Left lobe of liver (tissue), 2 donors: Measurements from ENCODE around the gene CEP152. TPM values are rescaled to one million over a fixed set of nuclear protein-coding genes. Genes with fewer than 3 reads are reported as not detected.
"Not testable (repeated sequence)": the region's sequence is repeated elsewhere in the genome, so short reads cannot be mapped to it uniquely, and the experiment has no call there.

Experiments
- ATAC-seq: fragments of 200-7000 bp; cut with Tn5 transposase; one replicate; pipeline ENCODE4 v1.9.1; 2020; ENCODE audit warnings: mild to moderate bottlenecking, moderate library complexity
- DNase-seq: peaks from one replicate; pipeline ENCODE4 v3.0.0-alpha.2; 2020; ENCODE audit warnings: low spot score
- total RNA-seq: library from RNA; stranded (reverse); gene quantifications from one replicate; pipeline ENCODE4 v1.2.1, GENCODE V29; 2021
- donor health status: DM: no; HTN: no; CAD: no; lungs with moderate emphysema.
- donor health status: DM: no; HTN: yes; CAD: no.

The CEP152 gene
- total RNA-seq, 1 donor from 2014 or later, result 1.3 TPM

DNA sequence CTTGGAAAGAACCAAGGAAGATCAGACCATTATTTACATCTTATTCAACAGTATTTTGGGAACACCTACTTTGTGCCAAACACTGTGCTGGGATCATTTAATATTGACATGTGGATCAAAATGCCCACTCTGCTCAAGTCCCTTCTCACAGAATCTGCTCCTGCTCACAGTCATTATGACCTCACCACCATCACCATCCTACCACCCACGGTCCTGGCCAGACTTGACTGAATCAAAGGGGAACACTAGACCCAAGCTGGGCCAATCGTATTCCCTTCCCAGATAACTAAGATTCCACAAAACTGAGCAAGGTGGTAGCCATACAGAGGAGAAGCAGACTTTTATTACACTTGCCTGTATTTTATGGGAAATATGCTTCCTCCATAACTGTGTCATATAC, 3.4 kb upstream of the CEP152 start:
- ATAC-seq, result no peak
- DNase-seq, result no peak

DNA sequence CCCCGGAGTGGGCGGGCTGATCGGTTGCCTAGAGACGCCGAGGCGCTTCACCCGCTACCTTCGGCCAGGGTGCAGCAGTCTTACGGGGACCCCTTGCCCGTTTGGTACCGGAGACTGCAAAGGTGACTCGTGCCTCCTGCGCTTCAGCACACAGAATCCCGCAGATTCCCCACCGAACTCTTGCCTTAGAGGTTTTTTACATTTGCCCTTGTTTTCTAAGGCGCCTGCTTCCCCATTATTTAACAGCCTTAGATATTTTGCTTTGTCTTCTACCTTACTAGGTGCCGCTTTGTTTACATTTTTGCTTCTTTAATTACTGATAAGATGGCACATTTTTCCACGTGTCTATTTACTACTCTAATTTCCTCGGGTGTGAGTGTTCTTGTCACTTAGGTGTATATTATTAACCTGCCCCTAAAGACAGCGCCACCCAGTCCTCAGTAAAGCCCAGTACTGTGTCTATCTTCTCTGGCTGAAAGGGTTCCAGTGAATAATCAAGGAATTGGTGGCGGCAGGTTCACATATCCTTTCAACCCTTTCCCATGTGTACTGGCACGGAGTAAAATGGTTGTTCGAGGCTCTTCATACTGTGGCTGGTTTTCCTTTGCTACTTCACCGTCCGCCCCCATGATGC, 573 bp upstream of the CEP152 start:
- no peak for DNase-seq
- peak; percentile 11 for ATAC-seq

DNA sequence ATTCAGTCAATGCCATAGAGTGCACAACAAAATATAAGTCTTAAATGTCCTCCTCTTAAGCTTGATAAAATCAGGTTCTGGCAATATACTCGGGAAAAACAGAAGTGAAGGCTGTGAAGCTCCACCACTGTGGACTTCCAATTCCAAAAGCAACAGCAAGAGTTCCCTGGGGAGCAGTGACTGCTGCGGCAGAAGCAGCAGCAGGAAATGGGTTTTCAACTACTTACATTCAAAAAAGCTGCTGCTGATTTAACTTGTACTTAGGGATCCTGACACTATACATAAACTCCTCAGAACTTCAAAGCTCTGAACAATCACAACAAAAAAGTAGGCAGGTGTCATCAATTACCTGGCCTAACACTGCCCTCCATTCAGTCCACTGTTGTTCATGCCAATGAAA, 4.7 kb downstream of the CEP152 start:
- DNase-seq, result no peak
- no peak for ATAC-seq

DNA sequence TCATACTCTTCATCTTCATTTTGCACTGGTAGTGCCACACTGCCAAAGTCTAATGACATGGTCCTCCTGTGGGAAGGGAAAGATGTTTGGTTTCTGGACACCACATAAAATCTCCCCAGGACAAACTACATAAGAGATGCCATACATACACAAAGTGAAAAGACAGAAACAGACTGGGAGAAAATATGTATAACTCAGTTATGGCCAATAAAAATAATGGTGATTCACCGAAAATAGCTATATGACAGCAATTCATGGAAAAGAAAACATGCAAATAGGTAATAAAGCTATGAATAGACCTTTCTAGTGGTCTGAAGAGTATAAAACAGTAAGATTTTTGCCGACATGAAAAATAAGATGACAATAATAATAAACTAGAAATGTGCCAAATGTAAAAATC, 5.3 kb downstream of the CEP152 start:
- no peak for DNase-seq
- ATAC-seq, result no peak

DNA sequence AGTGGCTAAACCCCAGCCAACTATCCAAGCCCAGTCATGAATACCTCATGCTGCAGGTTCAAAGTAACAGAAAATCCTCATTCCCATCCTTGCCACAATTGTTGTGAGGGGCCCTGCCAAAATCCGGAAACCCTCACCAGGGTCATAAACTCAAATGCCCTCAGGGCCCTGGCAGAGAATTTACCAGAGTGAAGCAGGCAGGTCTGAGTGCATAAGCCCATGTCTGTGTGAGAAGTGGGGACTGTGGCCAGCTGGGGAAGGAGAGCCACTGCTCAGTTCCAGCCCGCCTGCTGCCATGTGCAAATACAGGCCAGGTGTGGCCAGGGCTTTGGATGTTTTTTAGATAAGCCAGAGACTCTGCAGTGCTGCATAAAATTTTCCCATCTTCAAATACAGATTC, 7.0 kb downstream of the CEP152 start:
- no peak for DNase-seq
- no peak for ATAC-seq

DNA sequence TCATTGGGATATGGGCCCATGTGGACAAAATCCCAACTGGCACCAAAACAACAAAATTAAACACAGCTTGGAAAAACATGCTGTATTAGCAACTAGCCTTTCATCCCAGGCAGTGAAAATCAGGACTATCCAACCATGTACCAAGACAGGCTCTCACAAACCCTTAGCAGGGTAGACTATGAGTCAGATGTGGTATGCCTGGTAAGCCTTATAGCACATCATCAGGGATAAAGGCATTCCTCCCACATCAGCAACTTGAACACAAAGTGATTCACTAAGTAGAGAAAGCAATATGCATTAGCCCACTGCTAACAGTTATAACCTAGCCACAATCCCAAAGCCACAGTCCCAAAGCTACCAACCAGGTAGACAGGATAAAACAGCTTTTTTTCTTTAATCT, 8.0 kb downstream of the CEP152 start:
- ATAC-seq (no peak), DNase-seq (no peak)

DNA sequence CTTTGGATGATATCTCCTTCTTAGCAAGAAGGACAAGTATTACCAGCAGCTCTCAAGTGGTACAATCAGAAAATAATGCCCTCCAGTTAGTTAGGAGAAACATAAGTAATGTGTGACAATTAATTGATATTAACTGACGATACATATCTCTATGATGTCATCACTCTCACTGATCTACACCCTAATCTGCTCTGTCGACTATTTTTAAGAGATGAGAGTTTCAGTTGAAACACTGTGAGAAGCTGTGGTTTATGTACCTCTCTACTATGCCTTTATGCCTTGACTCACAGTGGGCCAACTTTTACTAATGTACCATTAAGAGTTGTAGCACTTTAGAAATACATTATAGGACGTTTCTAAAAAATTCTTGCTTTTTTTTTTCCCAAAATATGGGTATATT, 8.6 kb downstream of the CEP152 start:
- no peak for DNase-seq
- ATAC-seq, result no peak

DNA sequence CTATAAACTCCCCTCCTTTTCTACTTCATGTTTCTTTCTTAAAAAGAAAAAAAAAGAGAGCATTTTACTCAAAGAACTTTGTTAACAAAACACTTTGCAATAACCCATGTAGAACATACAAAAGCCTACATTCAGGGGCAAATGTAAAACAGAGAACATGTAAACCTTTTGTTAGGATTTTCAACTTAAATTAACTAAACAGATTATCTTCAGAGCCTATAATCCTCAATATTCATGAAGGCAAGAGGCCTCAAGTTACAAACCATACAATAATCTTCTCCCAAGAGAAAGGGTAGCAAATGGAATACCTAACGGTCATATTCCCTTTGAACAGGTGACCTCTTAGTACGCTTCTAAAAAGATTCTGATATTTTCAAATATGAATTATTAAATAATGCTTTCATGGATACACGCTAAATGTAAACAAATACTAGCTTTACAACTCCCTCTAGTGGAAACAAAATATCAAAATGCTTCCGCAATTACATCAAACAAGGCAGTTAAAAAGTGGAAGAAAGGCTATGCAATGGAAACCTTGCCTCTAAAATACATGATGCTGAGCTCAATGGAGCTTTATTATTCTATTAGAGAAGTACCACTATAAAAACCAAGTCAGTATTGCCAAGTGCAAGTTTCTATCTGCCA, 9.9 kb downstream of the CEP152 start:
- DNase-seq, result no peak
- peak; percentile 84 for ATAC-seq

DNA sequence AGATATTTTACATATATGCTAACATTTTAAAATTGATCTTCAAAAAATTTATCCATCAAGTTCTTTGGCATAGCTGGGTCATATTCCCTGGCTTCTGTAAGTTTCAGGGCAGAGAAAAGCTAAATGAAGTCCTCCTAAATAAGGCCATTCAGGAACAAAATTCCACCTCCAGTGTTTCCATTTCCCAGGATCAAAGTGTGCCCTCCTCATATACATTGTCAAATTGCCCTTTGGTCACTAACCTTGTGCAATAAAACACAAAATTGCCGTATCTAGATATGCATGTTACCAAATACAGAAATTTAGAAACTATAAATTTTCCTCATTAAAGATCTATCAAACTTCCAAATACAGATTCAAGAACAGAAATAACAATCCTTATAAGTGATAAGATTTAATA, 10.6 kb downstream of the CEP152 start:
- DNase-seq (no peak), ATAC-seq (peak; percentile 34)

DNA sequence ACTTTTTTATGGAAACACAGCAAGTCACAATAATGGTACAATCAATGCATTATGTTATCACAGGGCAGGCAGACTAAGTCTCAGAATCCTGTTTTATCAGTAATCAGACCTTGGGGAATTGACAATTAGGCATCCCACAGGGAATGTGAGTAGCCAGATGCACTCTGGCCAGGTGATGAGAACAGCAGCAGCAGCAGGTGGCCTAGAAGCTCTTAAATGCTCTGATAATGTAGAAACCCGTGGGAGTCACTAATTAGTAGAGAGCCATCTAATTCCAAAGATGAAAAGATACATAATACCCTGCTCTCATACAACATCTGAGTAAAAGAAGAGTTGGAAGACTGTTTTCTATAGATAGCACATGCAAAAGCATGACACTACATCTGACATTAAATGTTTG, 12.6 kb downstream of the CEP152 start:
- no peak for ATAC-seq
- DNase-seq, result no peak

DNA sequence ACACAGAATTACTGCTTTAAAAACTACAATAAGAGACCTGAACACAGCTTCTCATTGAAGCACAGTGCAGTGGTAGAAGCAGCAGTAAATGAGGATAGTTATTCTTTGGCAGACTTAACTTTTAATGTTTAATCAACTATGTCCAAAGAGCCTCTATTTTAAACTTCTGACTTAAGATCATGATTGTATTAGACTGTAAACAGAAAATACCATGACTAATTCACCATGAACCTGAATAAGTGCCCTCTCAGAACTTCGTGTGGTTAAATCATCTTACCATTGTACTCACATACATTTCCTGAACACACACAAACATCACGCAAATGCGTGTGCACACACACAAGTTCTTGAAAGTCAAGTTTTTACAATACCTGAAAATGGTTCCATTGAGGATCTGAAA, 13.9 kb downstream of the CEP152 start:
- peak; percentile 47 for ATAC-seq

DNA sequence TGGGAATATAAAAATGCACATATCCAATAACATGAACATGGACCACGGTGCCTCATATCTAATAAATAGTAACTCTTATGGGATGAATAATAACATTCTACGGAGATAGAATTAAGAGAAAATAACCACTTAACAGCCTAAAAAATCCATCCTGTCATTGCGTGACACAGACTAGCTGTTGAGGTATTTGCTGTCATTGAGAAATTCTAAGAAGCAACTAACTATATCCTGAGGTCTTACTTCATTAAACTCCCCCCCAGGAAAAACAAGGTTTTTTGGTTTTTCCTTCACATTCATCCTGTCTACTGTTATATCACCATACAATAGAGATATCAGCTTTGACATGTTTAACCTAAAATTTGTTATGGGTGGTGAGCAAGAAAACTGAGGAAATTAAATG, 14.3 kb downstream of the CEP152 start:
- DNase-seq (no peak), ATAC-seq (no peak)

More for the DNA sequence above, 13.9 kb downstream of the CEP152 start:
- no peak for DNase-seq

DNA sequence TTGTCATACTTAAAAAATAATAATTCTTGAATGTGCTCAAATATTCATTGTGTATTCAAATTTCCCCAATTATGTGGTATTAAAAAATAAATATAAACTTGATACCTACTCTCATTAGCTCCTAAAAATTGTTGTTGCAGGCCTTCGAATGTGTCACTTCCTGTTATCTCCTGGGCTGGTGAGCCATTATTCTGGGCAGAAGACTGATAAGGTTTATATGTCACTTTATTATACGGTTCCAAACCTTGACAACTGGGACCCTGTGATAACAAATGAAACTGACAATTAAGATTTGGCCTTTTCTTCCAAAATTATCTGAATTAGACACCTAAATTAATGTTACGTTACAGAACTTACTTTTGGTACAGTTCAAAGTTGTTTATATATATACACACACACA, 15.0 kb downstream of the CEP152 start:
- DNase-seq (no peak), ATAC-seq (no peak)

DNA sequence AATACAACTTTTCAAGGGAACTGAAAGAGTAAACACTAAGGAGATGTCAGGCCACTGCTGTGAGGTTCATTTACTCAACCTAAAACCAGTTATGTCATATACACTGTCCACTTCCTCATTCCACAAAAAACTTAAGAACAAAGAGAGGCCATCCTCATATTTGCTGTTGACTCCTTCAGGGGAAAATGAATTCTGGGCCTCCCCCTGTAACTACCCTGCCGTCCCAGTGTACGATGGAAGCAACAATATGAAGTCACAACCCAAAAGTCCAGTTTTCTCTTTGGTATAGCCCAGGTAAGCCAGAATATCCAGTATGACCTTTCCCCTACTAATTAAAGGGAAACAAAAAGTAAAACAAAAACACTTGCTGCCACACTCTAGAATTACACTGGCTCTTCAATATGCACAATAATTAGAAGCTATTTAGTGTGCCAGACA, 16.2 kb downstream of the CEP152 start:
- ATAC-seq, result peak; percentile 92
- no peak for DNase-seq

DNA sequence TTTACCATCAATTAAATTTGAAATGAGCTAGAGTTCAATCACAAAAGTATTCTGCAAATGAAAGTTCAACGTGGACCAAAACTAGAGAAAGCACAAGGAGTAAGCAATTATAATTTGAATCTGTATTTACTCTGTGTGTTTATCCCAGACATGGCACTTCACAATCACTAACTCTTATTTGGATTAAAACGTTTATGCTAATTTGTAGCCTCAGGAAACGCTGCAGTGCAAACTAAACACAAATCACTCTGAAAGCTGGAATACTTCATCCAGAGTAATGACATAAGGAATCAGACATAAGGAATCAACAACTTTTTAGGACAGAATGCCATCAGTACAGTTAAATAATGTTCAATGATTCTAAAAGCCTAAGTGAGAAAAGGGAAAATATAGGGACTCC, 18.5 kb downstream of the CEP152 start:
- ATAC-seq, result no peak
- no peak for DNase-seq

DNA sequence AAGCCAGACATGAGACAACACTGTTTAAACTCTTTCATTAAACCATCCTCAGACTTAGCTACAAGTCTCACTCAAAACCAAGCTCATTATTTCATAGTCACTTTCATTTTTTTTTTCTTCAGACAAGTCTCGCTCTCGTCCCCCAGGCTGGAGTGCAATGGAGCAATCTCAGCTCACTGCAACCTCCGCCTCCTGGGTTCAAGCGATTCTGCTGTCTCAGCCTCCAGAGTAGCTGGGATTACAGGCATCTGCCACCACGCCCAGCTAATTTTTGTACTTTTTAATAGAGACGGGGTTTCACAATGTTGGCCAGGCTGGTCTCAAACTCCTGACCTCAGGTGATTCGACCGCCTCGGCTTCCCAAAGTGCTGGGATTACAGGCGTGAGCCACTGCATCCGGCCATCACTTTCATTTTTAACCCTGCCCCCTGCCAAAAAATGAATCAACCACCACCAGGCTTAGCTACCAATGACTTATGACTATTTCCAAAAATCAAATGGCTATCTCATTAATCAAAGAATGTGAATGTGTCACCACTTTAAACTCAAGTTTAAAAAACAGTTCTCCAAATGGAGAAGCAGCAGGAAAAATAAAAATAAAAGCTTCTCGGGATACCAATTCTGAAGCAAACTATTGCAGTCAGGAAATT, 20.3 kb downstream of the CEP152 start:
- DNase-seq, ATAC-seq: not testable (repeated sequence)

DNA sequence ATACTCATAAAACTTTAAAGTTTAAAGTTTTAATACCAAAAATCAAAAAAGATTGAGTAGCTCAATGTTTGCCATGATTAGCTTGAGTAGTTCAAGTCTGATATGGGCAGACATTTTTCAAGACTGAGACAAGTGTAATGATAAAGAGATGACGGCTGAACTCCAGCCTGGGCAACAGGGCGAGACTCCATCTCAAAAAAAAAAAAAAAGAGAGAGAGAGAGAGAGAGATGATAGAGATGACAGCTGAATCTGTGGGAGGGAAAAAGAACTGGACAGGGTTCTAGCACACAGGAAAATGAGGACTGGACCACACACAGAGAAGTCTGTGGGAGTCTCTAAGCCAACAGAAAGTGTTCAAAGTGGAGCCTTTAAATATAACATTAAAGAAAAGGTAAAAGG, 25.2 kb downstream of the CEP152 start:
- DNase-seq (no peak), ATAC-seq (no peak)

DNA sequence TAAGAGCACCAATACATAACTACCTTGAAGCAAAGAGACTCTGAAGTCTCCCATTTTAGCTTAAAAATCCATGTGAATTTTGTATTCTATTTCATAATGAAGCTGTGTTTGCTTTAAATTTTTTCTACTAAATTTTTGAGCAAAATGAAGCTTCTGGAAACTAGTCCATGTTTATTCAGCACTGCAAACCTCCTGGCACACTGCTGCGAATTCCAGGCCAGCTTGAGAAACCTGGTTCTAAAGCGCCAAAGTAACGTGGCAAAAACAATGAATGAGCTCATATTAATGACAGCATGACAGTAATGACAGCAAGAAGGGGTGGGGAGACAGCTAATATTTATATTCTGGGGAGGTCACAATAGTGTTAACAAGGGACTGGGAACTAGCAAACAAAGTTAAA, 25.7 kb downstream of the CEP152 start:
- DNase-seq (peak; percentile 72), ATAC-seq (peak; percentile 76)

DNA sequence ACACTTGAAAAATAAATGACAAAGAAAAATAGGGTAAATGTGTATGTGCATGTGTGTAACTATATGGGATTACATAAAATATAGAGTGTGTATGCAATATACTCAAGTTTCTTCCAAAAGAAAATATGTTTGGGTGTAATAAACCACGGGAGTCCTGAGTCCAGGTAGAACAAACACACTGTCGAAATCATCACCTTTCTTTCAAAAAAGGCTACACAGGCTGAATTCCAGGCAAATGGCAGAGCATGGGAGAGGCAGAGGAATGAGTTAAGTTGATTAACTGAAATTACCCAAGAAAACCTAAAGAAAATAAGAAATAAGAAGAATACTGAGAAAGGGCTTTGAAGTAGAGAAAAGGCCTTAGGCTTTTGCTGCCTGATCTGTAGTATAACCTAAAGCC, 26.1 kb downstream of the CEP152 start:
- DNase-seq (no peak), ATAC-seq (peak; percentile 71)

DNA sequence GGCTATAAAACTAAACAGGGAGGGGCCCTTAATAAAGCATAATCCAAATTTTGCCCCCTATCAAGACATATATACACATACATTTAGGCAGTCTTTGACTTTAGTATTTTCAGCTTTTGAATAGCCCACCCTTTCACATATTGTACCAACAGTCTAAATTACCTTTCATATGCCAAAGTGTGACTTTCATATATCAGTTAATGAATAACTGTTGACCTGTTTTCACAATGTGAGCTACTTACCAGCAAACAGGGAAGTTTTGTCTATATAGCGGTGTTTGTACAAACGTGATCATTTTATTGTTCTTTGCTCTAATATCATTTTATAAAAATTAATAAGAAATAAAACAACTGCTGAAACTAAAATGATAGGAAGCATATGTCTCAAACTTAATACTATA, 28.0 kb downstream of the CEP152 start:
- peak; percentile 54 for ATAC-seq

DNA sequence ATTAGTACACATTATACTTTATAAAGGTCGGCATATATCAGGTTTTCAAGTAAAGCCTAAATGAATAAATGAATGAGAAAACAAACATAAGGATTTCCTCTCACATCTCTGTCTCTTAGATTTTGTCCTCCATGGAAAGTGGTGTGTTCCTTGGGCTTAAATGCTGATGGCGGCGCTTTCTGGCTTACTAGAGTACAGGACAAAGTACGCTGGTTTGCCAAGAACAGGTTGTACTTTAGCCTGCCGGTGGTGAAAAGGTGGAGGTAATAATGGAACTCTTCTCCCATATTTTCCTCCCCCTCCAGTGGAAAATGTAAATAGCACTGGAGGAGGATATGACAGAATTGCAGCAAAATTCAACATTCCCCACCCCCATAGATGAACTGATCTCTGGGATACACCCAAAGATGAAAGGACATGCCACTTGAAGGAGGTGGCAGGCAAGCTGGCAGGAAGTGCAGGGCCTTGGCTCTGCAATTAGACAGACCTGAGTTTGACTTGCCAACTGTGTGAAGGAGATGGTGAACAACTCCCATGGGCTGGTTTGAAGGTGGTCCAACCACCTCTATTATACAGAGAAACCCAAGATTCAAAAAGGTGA, 29.3 kb downstream of the CEP152 start:
- DNase-seq (peak; percentile 68), ATAC-seq (peak; percentile 67)

More for the DNA sequence above, 28.0 kb downstream of the CEP152 start:
- no peak for DNase-seq

DNA sequence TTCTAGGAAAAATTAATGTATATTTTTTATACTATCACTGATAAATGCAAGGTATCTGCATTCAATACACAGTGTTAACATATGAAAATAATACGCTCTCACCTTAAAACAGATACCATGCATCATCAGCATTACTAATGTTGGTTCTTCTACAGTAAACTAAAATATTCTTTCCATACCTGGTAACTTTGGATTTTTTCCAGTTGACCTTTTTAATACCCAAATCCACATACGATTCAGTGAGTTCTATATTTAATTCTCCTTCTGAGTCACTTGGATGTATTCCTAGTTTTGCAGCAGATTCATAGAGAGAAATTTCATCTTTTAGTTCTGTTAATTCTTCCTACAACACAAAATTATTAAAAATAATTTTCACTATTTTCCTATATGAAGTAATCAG, 29.9 kb downstream of the CEP152 start:
- ATAC-seq, result no peak
- no peak for DNase-seq
